ENCODE measurements around the gene ELAVL4. TPM values are rescaled to one million over a fixed set of nuclear protein-coding genes. Genes with fewer than 3 reads are reported as not detected.

Gene ELAVL4
- total RNA-seq, 1 experiment from 2014 or later = not detected

DNA sequence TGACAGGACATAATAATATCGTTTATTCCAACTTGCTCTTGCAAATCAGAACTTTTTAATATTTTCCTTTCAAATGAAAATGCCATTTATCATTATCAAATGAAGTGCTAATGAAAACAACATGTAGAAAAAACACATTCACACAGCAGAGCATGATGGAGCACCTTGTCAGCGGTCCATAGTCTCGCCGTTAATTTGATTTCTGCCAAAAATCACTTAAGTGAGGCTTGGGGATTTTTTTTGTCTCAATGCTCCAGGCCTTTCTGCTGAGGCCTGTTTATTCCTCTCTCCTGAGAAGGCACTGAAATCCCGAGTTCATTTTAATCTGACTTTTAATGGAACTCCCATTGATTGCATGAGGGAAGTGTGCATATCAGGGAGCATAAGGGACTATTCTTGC, 122.5 kb downstream of the ELAVL4 start:
- H3K27ac Mint-ChIP-seq (ENCODE audit: unreplicated experiment) = no peak overlapping the region
- intact Hi-C loops (cut with micrococcal nuclease; ENCODE audit: unreplicated experiment) = no loop called here
- BruUV-seq (replicated peaks) = no TSS peak
- TF ChIP-seq CTCF (IDR thresholded peaks at IDR 0.05; ENCODE audit: unreplicated experiment) = no peak
- no peaks in the 10 kb centered on the region for H3K4me1 Mint-ChIP-seq (ENCODE audit: low read depth, unreplicated experiment)
- CTCF ChIA-PET = no interaction called here
- H3K36me3 Mint-ChIP-seq (ENCODE audit: insufficient read depth, unreplicated experiment) = no peaks in the 10 kb centered on the region
- H3K4me3 Mint-ChIP-seq (ENCODE audit: low read depth, unreplicated experiment) = no peak overlapping the region
- no peak for DNase-seq
- peaks cover 11% of the 10 kb centered on the region for H3K9me3 Mint-ChIP-seq (ENCODE audit: low read depth, unreplicated experiment)
- H3K27me3 Mint-ChIP-seq (ENCODE audit: unreplicated experiment) = peaks cover 32% of the 10 kb centered on the region

DNA sequence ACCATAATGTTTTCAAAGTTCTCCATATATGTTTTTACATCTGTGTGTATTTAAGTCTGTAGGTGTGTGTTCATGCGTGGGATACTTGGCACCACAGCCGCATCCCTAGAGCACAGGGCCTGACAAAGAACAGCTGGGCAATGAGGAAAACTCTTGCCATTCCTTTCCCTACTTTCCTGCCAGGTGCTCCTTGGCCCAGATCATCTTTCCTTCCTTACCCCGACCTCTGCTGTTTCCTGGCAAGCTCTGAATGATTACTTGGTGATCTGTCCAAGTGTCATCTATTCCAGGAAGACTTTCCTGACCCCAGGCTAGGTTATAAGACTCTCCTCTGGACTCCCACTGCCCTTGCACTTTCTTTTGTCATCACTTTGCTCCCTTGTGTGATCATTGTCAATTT, 123.6 kb downstream of the ELAVL4 start:
- Mint-ChIP-seq H3K27ac (ENCODE audit: unreplicated experiment) (no peak overlapping the region), H3K27me3 (ENCODE audit: unreplicated experiment) (peaks cover 44% of the 10 kb centered on the region), H3K36me3 (ENCODE audit: insufficient read depth, unreplicated experiment) (no peaks in the 10 kb centered on the region), H3K9me3 (ENCODE audit: low read depth, unreplicated experiment) (peaks cover 6% of the 10 kb centered on the region), H3K4me3 (ENCODE audit: low read depth, unreplicated experiment) (no peak overlapping the region), H3K4me1 (ENCODE audit: low read depth, unreplicated experiment) (no peaks in the 10 kb centered on the region)
- intact Hi-C loops (cut with micrococcal nuclease; ENCODE audit: unreplicated experiment) = no loop called here
- no TSS peak for BruUV-seq (replicated peaks)
- CTCF ChIA-PET = no interaction called here
- DNase-seq = no peak
- no peak for TF ChIP-seq CTCF (IDR thresholded peaks at IDR 0.05; ENCODE audit: unreplicated experiment)

DNA sequence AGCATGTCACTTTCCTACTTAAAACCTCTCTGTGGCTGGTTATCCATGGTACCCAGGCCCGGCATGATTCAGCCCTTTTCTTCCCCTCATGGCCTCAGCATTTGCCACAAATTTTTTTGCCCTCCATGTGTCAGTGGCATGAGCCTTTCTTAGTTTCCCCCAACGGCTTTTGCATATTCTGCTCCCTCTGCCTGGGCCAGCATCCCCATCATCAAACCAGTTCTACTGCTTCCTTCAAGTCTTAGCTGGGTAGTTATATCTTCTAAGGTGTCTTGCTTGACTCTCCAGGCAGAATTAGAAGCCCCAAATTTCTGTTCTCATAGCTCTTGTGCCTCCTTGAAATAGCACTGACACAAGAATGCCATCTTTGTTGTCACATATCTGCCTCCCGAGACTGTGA, 127.9 kb downstream of the ELAVL4 start:
- Mint-ChIP-seq H3K27me3 (ENCODE audit: unreplicated experiment) (peaks cover 44% of the 10 kb centered on the region), H3K4me3 (ENCODE audit: low read depth, unreplicated experiment) (no peak overlapping the region), H3K36me3 (ENCODE audit: insufficient read depth, unreplicated experiment) (no peaks in the 10 kb centered on the region), H3K4me1 (ENCODE audit: low read depth, unreplicated experiment) (no peaks in the 10 kb centered on the region), H3K27ac (ENCODE audit: unreplicated experiment) (no peak overlapping the region), H3K9me3 (ENCODE audit: low read depth, unreplicated experiment) (peaks cover 6% of the 10 kb centered on the region)
- no peak for TF ChIP-seq CTCF (IDR thresholded peaks at IDR 0.05; ENCODE audit: unreplicated experiment)
- intact Hi-C loops (cut with micrococcal nuclease; ENCODE audit: unreplicated experiment) = no loop called here
- CTCF ChIA-PET = no interaction called here
- no peak for DNase-seq
- BruUV-seq (replicated peaks) = no TSS peak

DNA sequence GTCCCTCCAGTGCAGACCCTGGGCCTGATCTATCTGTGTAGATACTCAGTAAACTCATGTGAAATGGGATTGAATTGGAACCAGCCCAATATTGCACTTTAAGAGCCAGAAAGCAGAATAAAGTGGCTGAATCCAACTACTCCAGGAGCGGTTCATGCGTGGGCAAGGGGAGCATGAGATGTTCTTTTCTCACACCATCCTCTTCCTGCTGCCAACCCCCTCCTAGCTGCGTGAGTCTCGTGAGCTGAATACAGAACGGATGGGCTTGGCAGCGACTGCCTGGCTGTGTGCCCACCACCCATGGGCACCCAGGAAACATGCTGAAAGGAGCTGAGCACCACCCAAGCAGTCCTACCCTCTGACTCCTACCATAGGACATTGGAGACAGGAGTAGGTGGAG, 128.3 kb downstream of the ELAVL4 start:
- no peaks in the 10 kb centered on the region for H3K36me3 Mint-ChIP-seq (ENCODE audit: insufficient read depth, unreplicated experiment)
- BruUV-seq (replicated peaks) = no TSS peak
- no peak overlapping the region for H3K27ac Mint-ChIP-seq (ENCODE audit: unreplicated experiment)
- no peak for TF ChIP-seq CTCF (IDR thresholded peaks at IDR 0.05; ENCODE audit: unreplicated experiment)
- intact Hi-C loops (cut with micrococcal nuclease; ENCODE audit: unreplicated experiment) = no loop called here
- H3K27me3 Mint-ChIP-seq (ENCODE audit: unreplicated experiment) = peaks cover 42% of the 10 kb centered on the region
- H3K9me3 Mint-ChIP-seq (ENCODE audit: low read depth, unreplicated experiment) = peaks cover 6% of the 10 kb centered on the region
- CTCF ChIA-PET = no interaction called here
- H3K4me1 Mint-ChIP-seq (ENCODE audit: low read depth, unreplicated experiment) = no peaks in the 10 kb centered on the region
- DNase-seq = no peak
- no peak overlapping the region for H3K4me3 Mint-ChIP-seq (ENCODE audit: low read depth, unreplicated experiment)

DNA sequence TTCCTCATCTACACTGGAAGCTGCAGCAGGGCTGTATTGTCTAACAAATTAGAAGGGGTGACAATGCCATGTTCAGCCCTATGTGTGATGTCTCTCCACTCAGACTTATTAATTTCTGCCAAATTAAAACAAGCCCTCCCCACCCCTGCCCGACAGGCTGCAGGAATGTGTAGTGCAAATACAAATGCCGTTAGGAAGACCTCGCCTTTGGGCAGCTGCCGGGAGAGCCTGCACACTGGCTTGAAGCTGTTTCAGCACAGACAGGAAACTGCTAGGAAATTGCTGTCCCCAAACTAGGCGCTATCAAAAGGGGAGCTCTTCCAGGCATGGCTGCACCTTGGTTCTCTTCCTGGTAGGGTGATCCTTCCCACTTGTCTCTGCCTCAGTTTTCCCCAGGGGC, 135.2 kb downstream of the ELAVL4 start:
- H3K4me1 Mint-ChIP-seq (ENCODE audit: low read depth, unreplicated experiment) = no peaks in the 10 kb centered on the region
- H3K27ac Mint-ChIP-seq (ENCODE audit: unreplicated experiment) = no peak overlapping the region
- no peaks in the 10 kb centered on the region for H3K36me3 Mint-ChIP-seq (ENCODE audit: insufficient read depth, unreplicated experiment)
- BruUV-seq (replicated peaks) = no TSS peak
- peaks cover 39% of the 10 kb centered on the region for H3K27me3 Mint-ChIP-seq (ENCODE audit: unreplicated experiment)
- intact Hi-C loops (cut with micrococcal nuclease; ENCODE audit: unreplicated experiment) = no loop called here
- no peak overlapping the region for H3K4me3 Mint-ChIP-seq (ENCODE audit: low read depth, unreplicated experiment)
- CTCF ChIA-PET = no interaction called here
- no peaks in the 10 kb centered on the region for H3K9me3 Mint-ChIP-seq (ENCODE audit: low read depth, unreplicated experiment)
- no peak for TF ChIP-seq CTCF (IDR thresholded peaks at IDR 0.05; ENCODE audit: unreplicated experiment)
- DNase-seq = no peak

Data from Calu3 (cell line).